GM21723 (cell line): ENCODE measurements around the gene DLG2.
"Not testable (repeated sequence)": the region's sequence is repeated elsewhere in the genome, so short reads cannot be mapped to it uniquely, and the experiment has no call there.

Experiments
- ATAC-seq: cut with Tn5 transposase; IDR thresholded peaks from one replicate; pipeline ENCODE4 v1.9.1; 2021; ENCODE audit warnings: mild to moderate bottlenecking, moderate library complexity; ENCODE audit not compliant: unreplicated experiment

DLG2 gene

DNA sequence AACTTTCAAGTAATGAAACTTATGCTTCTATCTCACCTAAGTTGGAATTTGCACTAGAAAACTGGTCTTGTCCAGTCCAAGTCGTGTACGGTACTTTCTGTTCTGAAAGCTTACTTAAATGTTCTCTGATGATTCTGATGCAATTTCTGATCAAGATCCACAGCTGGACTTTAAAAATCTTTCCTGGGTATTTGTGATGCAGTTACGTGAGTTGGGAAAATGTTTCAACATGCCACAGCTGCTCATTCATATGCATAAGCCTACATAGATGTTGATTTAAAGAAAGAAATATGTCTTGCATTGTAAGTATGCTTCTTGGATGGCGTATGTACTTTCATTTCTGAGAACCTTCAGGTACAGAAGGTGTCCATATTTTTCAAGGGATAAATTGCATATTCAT is 1847.3 kb downstream of the DLG2 start:
- no peak for ATAC-seq

DNA sequence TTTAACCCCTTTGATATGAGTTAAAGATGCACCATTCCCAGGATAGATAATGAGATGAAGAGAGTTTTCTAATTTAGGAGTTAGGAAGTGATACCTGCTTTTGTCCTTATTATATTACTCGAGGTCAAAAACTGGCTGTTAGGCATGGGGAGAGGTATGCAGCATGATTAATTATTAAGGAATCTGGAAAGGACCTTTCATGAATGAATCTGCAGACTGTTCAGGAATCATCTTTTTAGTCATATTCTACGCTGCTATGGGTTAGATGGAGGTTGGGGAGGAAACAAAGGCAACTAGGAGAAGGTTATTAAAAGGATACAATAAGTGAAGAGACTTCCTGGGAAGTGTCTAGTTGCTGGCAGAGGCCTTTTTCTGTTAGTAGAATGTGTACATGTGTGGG is 1848.5 kb downstream of the DLG2 start:
- no peak for ATAC-seq

DNA sequence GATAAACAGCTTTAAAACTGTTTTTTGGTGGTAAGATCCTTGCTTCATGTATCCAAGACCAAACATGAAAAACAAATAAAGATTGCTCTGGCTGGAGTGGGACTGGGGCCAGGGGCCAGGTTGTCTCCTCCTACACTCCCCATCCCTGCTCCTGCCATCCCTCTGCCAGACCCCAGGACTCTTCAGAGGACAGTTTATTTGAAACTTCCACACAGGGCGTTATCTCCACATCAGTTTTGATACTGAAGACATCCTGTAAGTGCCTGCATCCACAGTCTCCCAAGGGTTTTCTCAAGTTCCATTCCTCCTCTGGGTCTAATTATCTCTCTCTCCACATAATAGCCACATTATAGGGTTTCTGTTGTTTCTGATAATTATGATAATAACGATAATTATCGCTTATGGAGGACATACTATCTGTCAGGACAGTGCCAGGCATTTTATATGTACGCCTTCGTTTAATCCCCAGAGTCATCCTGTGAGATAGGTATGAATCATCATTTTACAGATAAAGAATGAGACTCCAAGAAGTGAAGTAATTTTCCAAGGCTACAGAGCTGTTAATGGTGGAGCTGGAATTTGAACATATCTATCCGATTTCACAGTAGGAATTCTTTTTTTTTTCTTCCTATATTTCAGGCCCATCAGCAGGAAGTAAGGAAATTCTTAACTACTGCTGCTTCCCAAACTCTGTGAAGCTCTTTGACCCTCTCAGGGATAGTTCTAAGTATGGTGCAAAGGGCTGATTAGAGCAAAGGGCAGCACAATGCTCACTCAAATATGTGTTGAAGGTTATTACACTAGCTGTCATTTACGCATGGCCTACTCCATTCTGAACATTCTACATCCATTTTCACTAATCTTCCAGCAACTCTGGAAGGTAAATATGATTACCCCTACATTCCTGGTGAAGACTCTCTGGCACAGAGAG is 1852.9 kb downstream of the DLG2 start:
- no peak for ATAC-seq

DNA sequence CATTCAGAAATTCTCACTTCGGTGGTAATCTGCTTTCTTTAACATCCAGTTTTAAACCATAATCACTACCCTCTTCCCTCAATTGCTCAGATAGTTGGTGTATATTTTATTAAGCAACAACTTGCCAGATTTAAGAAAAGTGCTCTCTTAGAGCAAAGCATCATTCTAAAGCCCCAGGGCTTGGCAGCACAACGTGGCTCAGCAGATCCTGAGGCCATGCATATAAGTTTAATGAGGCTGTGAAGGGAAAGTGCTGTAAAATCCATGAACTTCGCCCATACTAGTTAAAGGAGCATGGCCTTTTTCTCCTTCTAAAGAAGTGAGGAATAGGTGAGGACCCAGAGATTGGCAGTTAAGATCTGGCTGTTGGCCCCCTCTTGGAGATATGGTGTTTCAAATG is 1858.7 kb downstream of the DLG2 start:
- no peak for ATAC-seq

DNA sequence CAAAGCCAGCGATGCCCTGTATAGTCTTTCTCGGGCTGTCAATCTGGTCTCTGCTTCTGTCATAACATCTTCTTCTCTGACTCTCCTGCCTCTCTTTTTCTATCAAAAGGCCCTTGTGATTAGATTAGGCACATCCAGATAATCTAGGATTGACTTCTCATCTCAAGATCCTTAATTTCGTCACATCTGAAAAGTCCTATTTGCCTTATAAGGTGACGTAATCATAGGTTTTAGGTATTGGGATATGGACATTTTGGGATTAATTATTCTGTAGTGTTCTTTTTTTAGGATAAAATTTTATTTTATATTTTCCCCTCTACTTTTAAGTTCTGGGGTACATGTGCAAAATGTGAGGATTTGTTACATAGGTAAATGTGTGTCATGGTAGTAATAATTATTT is 1860.2 kb downstream of the DLG2 start:
- no peak for ATAC-seq

DNA sequence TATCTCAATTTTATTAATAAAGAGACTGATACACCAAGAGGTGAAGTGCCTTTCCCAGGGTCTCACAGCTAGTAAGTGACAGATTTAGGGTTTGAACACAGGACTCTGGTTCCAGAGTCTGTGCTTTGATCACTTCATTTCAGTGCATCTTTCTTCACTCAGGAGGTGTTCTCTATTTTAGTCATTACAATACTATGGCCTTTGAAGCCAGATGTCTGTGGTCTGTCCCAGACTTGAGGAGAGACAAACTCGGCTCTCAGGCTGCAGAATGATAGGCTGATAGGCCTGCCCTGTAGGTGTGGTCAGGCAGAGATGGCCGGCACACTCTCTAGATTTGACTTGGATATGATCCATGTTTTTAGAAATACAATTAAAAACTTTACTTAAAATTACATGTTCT is 1862.5 kb downstream of the DLG2 start:
- no peak for ATAC-seq

DNA sequence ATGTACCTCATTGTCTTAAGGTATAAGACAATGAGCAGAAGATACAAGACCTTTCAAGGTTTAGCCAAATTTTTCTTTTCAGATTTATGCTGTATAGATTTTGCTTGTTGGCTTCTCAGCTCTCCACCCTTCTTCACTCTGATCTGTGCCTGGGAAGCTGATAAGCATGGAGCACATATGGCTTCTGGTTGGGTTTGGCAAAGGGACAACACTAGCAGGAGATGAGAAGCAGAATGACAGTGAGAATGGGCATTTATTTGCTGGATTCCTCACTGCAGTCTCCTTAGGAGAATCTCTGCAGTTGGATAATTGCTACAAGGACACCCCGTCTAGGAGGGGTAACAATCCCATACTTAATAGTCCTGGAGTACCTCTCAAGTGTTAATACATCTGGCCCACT is 1866.2 kb downstream of the DLG2 start:
- ATAC-seq, result no peak

DNA sequence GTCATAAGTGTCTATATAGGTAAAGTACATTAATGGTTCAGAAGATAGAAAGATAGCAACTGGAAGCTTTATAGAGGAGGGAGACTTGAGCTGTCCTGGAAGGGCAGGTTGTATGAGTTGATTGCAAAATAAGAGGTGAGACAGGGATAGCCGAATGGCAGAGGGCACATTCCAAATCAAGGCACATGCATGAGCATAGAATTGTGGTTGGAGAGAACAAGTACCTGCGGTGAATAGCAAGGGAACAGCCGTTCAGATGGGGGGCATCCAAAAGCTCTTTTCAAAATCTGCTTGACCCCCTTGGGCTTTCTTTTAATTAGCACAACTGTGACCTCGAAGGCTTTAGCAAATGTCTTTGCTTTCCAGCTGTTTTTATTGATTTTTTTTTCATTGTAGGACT is 1868.0 kb downstream of the DLG2 start:
- ATAC-seq, result no peak

DNA sequence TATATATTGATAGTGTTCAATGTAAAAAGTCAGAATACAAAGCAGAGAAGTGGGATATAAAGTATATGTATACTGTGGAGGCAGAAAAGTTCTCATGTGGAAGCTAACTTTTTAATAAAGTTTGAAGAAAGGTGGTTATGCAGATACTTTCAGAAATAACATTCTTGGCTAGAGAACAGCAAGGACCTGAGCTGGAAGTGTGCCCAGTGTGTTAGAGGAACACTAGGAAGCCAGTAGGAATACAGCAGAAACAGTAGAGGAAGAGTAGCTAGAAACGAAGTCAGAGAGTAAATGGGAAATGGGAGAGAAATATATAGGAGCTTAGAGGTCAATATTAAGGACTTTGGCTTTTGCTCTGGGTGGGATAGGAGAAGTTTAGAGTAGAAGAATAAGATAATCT is 1876.1 kb downstream of the DLG2 start:
- ATAC-seq, result no peak

DNA sequence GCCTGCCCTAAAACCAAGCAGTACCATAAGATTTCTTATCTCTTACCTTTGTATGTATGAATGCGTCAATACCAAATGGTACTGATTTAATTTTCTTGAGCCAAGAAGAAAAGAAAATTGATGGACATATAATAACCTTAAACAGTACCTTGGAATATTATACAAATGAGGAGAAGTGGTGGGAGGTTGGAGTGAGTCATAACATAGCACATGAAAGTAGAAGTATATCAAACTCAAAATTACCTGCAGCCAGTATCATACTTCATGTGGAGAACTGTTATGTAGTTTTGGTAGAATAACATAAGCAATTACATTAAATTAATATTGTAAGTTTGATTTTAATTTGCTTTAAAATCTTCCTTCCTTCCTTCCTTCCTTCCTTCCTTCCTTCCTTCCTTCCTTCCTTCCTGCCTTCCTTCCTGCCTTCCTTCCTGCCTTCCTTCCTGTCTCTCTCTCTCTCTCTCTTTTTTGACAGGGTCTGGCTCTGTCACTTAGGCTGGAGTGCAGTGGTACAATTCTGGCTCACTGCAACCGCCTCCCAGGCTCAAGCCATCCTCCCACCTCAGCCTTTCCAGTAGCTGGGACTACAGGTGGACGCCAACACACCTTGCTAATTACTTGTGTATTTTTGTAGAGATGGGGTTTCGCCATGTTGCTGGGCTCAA is 1880.1 kb downstream of the DLG2 start:
- no peak for ATAC-seq

DNA sequence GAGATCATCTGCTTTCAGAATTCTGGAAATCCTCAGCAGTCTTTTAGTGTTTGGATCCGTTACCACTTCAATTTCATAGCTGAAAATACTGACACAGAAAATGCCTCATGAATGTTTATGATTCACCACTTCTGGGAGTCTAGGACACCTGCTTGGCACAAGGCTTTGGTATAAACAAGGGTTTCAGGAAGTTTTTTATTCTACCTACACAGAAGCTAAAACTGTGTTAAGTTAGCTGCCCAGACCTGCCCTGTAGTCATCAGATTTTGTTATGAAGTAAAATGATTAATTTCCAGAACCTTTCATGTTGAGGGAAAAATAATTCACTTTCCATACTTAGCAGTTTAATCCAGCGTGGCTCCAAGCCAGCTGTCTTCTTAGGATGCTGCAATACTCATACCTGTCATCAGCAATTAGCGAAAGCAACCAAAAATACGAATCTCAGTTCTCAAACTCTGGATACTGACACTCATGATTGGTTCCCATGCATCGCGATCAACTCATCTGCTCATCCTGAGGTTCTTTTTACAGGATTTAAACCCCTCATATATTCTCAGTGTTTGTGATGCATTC is 1882.4 kb downstream of the DLG2 start:
- no peak for ATAC-seq

DNA sequence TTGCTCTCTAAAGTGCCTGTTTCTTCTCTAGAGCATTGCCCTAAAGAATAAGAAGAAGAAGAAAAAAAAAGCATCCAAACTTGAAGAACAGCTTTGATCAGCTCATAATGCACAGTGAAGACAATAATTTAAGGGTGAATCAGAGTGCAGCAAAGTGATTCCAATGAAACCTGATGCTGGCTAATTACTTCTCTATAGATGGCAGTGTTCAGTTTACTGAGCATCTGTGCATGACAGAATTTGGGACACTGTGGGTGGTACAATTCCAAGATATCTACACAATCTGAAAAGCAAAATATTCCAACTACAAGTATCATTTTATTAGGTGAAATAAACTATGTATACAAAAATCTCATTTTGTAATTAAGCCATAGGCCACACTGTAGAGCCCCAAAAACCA is 1890.5 kb downstream of the DLG2 start:
- ATAC-seq, result no peak

DNA sequence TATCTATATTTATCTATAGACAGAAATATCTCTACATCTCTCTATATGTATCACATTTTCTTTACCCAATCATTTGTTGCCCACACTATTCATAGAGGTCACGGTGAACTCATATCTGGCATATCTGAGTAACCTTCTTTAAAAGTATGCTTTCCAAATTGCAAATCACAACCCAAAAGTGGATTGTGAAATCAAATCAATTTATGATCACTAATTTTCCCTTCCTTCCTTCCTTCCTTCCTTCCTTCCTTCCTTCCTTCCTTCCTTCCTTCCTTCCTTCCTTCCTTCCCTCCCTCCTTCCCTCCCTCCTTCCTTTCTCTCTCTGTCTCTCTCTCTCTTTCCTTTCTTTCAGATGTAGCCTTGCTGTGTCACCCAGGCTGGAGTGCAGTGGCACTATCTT is 1893.0 kb downstream of the DLG2 start:
- no peak for ATAC-seq

DNA sequence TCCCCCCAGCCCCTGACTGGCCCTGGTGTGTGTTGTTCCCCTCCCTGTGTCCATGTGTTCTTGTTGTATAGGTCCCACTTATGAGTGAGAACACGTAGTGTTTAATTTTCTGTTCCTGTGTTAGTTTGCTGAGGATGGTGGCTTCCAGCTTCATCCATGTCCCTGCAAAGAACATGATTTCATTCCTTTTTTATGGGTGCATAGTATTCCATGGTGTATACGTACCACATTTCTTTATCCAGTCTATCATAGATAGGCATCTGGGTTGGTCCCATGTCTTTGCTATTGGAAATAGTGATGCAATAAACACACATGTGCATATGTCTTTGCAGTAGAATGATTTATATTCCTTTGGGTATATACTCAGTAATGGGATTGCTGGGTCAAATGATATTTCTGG is 1895.9 kb downstream of the DLG2 start:
- ATAC-seq, result not testable (repeated sequence)

DNA sequence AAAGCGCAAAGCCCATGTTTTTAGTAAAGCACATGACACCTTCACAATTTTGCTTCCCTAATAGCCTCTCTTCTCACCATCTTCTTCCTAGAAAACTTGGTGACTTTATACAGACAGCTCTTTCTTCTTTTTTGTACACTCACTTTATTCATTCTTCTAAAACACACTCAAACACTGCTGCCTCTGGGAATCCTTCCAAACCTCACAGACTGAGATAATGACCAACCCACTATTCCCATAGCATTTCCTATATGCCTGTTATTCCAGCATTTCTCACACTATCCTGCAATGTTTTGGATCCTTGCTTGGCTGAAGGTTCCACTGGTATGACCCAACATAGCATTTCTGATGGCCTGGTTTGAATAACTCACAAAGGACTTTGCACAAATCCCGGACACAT is 1898.9 kb downstream of the DLG2 start:
- no peak for ATAC-seq

DNA sequence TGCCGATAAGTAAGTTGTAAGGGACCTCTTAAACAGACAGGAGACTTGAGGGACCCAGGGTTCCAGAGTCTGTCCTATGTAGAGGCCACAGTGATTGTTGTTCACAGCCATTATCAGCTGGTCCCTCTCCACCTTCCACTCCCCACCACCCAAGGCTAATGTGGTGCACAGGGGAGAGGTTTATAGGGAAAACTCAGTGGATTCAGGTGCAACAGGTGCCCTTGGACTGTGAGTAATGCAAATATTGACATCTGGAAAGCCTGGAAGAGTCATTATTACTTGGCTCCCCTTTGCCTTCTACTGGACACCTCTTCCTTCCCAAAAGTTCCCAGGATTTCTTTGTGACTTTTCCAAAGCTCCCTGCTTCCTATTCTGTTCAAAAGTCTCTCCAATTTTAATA is 1899.9 kb downstream of the DLG2 start:
- ATAC-seq, result no peak

DNA sequence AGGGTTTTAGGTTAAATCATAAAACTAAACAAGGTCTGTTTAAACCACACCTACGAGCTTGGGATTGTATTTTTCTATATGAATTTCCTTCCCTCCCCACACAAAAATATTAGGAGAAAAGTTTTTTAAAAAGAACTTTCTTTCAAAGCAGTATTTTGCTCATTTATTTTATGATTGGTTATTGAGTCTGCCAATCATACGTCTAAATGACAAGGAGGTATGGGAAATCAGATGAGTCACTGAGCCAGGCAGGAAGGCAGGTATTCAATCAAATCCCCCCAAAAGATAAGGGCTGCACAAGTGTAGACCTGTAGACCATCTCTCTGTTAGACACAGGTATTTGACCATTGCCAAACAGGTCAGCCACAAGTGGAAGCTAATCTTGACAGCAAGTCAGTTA is 1900.8 kb downstream of the DLG2 start:
- no peak for ATAC-seq

DNA sequence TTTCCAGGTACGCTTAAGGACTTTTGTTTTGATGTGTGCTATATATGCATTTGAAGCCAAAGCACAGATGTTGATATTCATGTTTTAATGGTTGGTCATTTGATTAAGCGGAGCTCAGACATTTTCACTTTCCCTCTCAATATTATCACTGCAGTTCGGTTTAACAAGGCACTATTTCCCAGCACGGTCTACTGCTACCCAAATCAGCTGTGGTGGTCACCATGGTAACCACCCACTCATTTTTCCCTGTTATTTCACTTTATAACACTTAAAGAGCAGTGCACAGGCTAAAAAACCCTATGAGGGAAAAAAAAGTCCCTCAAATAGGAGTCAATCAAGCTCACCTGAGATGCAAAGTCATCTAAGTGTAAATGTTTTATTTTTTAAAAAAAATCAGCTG is 1901.4 kb downstream of the DLG2 start:
- ATAC-seq, result peak; percentile 63

DNA sequence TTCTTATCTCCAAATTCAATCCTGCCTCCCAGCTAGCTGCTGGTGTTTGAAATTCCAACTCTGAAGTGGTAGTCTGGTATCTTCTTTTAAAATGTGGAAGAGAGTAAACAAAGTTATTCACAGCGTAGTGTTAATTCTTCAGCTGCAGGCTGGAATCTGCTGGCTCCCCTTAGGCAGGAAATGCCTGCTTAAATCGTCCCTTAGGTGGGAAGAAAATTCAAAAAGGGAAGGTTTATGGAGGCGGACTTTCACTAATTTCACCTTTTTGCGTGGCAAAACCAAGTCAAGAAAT is 1901.9 kb downstream of the DLG2 start:
- no peak for ATAC-seq

DNA sequence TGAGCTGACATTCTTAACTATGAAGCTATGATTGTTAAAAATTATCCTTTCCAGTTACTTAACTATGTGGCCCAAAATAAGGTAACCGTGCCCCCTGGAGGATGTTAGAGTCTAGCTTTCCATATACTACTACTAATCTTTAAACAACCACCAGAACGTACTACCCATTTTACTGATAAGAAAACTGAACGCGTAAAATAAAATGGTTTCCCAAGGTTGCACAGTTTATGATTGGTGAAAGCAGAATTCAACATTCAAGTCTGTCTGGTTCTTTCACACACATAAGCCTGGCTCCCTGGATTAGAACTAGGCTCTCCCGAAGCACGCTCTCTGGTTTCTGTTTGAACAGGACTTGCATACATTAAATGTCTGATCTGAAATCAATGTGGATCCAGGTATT is 1903.1 kb downstream of the DLG2 start:
- ATAC-seq, result peak; percentile 44

DNA sequence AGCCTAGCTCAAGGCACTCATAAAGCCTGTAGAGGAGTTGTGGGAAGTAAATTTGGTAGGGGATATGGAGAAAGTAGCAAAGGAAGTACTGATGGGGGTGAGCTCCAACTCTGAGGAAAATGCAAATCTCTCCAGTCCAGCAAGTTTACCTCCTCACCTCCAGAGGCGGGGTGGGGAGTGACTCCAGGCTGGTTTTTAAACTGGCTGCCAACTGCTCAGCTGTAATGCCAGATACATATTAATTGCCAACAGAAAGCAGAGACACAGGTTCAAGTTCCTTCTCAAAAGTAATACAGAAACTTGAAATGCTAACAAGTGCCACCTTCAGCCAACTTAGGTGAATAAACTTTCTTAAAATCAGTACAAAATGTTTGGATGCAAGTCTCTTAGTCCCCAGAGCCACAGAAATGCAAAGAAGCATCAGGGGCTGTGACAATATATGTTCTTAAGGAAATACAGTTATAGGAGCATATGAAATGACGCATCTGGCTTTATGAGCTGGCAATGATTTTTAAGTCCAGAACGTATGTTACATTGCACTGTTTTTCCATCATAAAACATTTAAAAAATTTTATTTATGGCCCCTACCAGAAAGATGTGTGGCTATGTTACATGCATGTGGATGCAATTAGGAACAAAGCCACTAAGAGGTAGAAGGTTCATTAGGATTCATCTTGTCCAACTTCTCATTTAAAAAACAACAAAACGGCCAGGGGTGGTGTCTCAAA is 1904.6 kb downstream of the DLG2 start:
- no peak for ATAC-seq

DNA sequence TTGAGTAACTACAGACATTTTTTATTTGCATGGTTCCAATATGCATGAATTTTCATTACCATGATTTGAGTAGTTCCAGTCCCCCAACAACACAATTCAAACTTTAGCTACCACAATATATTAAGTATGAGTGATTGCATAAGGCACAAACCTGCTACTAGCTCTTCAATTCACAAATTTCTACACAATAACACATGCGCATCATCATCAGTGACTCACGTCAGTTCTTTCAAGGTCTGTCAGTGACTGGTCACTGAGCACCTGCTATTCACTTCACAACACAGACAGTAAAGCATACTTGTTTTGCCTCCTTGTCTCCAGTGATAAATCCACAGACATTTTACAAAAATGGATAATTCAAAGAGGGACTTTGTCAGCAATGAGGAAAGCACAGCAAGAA is 1905.9 kb downstream of the DLG2 start:
- no peak for ATAC-seq
